Right renal cortex interstitium (tissue), 3 donors: ENCODE measurements around the gene FBXO39. TPM values are rescaled to one million over a fixed set of nuclear protein-coding genes. Genes with fewer than 3 reads are reported as not detected.
"Not testable (repeated sequence)": the region's sequence is repeated elsewhere in the genome, so short reads cannot be mapped to it uniquely, and the experiment has no call there.

Experiments
- DNase-seq, 3 donors: peaks; one replicate each; pipeline ENCODE4 v3.0.0-alpha.2; 2013; ENCODE audit warnings: low read depth in 3 of 3, low spot score in 2 of 3
- polyA plus RNA-seq, 3 donors: library from polyadenylated mRNA; unstranded; fragments of 120-200 nt; gene quantifications; one replicate each; pipeline ENCODE4 v1.2.1, GENCODE V29; 2013; ENCODE audit not compliant: insufficient read length in 3 of 3

FBXO39 gene
- under 1 TPM in 2 of 3 donors, not detected in 1; 0.14 to 0.31 TPM for polyA plus RNA-seq

DNA sequence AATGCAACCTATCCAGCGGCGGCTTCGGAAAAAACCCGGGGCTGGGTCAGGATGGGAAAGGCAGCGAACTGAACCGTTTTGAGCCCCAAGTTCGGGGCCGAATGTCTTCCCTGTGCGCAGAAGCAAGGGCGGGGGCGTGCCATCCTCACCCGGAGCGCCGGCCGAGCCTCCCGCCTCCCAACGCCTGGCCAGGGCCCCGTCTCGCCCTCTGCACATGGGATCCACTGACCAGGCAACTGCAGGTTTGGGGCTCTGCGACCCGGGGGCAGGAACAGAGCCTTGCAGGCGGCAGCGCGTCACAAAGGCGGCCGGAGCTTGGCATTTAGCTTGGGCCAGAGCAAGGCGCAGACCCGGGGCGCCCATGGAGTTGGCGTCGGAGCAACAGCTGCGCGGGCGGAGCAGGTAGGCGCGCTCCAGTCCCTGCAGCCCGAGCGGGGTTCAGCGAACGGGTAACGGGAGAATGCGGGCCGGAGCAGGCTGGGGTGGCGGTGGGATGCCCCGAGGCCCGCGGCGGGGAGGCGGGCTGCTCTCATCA lies at the start of gene FBXO39:
TSS of gene FBXO39 (plus strand) at position 345 of the 535 bp plus-strand sequence. CDS start 3,654 bp downstream, outside the sequence.
- DNase-seq = no peak

DNA sequence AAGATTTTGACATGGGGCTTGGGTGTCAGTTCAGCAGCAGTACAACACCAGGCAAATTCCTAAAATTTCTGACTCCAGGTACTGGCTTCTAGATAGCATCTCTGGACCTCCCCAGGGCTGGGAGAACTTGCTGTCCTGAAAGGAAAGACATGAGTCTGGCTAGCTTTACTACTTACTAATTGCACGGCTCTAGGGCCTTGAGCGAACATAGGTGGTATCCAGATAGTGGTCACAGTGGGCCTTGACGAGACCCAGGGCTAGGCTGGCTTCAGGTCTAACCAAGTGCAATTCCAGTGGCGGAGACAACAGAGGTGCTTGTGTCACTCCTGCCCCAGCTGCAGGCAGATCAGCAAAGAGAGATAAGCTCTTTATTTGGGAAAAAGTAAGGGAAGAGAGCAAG lies 46.5 kb upstream of the FBXO39 start:
- DNase-seq = no peak

DNA sequence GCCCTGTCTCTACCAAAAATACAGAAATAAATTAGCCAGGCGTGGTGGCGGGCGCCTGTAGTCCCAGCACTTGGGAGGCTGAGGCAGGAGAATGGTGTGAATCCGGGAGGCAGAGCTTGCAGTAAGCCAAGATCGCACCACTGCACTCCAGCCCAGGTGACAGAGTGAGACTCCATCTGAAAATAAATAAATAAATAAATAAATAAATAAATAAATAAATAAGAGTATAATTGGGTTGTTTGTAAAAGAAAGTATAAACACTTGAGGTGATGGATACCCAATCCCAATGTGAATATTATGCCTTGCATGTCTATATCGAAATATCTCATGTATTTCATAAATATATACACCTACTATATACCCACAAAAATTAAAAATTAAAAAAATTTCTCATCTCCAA lies 29.4 kb upstream of the FBXO39 start:
- not testable (repeated sequence) for DNase-seq

DNA sequence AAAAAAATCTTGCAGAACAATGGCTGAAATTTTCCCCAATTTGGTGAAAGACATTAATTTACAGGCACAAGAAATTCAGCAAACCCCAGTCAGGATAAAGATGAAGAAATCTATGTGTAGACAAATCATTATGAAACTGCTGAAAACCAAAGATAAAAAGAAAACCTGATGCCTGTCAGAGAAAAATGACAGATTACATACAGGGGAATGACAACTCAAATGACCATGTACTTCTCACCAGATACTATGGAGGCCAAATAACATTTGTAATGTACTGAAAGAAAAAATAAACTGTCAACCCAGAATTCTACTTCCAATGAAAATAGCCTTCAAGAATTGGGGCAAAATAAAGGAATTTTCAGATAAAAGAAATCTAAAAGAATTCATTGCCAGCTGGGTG lies 27.4 kb upstream of the FBXO39 start:
- DNase-seq = no peak

DNA sequence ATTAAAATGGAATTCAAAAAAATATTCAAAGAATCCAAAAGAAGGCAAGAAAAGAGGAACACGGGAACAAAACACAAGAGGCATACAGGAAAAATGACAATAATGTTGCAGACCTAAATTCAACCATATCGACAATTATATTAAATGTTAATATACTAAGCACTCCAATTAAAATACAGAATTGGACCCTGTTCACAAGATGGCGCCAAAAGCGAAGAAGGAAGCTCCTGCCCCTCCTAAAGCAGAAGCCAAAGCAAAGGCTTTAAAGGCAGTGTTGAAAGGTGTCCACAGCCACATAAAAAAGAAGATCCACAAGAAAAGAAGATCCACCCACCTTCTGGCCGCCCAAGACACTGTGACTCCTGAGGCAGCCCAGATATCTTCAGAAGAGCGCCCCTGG lies 26.5 kb upstream of the FBXO39 start:
- no peak for DNase-seq

DNA sequence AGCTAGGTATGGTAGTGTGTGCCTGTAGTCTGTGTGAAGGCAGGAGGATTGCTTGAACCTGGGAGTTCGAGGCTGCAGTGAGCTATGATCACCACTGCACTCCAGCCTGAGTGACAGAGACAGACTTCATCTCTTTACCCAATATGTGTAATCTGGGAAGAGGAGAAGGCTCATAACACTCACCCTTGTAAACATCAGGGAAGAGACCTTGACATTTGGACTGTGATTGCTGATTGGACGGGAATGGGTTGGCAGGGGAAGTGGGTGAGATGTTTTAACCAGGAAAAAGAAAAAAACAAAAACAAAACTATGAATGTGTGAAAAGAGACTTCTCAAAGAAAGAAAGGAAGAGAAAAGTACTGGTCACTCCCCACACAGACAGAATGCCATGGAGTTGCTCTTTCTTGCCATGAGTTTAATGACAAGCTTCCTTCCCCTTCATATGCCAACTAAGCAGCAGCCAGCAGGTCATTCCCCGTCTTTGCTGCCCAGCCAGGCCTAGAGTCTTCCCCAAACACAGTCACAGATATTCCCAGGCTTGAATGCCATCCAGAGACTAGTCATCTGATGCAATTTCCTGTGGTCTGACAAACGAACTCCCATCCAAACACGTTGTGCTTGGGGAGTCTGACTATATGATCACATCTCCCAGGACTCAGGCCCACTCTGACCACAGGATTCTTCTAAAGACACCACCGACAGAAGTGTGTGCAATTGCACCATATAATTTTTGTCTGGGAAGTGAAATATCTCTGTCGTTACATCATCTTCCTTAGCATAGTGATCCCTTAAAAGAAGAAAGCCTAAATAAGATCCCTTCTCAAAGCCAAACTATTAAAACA lies 23.7 kb upstream of the FBXO39 start:
- no peak for DNase-seq

DNA sequence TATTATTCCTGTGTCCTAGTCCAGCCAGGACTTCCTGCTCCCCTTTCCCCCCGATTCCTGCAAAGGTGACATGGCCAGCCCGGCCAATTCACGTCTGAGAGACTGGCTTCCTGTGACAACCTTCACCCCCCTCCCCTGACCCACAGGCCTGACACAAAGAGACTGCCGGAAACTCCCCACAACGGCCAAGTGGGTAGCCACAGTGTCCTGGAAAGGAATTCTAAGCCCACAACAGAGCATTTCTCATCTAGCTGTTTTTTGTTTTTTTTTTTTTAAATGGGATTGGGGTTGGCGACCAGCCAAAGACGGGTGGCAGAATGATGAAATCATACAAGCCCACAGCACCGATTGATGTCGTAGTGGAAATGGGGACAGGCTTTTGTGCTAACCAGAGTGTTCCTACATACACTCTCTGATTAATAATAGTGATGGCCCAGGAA lies 23.0 kb upstream of the FBXO39 start:
- DNase-seq = no peak

DNA sequence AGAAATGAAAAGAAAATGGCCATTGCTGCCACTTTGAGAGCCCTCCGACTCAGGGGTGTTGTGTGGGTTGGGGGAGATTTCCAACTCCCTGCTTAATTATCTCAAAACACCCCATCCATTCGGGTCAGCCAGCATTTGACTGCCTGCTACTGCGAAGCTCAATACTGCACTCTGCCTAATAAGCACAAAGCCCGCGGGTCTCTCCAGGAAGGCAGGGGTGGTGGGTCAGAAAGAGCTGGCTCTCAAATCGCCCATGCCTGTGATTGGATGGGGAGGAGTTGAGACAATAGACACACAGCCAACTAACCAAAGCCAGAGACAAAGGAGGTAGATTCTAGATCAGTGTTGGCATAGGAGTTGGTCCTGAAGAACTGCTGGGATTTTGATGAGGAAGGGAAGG lies 22.5 kb upstream of the FBXO39 start:
- DNase-seq = no peak

DNA sequence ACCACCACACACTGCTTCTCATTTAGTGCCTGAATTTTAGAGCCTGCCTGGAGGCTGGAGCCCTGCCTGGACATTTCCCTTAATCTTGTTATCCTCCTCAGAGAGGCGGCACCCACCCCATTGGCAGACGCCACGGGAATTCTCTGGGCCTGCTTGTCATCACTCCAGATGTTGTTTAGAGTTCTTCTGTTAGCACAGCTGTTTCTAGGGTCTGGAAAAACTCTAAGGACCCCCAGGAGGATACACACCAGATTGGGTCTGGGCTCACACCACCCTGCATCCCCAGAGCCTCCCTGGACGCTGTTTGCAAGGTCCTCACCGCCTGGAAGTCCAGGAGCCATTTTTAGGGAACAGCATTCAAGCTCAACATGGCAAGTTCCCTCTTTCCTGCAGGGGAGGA lies 20.7 kb upstream of the FBXO39 start:
- DNase-seq = no peak

DNA sequence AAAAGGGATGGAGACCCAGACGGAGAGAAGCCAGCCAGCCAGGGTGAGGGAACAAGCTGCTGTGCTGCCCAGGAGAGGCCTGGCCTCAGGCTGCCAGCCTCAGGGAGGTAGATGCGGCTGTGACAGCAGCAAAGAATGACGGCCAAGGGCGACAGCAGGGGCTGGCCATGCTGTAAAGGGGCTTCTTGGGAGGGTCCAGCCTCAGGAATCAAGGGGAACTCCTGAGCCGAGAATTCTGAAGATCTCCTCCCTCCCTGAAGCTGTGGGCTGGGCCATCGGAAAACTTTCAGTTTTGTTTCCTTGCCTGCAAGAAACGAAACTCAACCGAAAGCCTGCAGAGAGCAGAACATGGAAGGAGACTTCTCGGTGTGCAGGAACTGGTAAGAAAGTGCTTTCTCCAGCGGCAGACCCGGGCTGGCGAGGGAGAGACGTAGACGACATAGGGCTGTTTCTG lies 20.3 kb upstream of the FBXO39 start, which contains the start of gene XAF1:
TSS of gene XAF1 (plus strand) at position 316 of the 454 bp plus-strand sequence. CDS start at position 349, 33 bp downstream.
- no peak for DNase-seq

DNA sequence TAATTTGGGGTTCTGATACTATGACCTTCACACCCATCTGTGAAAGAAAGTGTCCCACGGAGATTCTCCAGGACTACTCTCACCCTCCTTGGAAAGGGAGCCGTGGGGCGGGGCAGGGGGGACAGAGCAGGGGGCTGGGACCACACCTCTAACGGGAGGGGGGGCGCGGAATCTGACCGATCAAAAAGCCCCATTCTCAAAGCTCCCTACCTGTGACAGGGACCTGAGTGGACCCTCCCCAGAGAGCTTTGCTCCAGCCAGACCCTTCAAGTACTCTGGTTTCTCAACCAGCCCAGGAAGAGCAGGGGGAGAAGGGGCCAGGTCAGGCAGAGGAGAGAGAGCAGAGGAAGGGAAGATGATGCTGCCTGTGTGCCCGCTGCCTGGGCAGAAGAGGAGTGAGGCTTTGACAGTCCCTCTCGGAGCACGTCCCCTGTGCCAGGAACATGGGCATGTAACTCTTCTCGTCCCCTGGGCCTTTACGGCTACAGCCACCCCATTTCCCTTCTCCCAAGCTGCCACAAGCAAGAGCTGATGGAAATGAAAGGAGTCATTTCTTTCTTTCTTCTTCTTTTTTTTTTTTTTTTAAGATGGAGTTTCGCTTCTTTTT lies 19.5 kb upstream of the FBXO39 start:
- DNase-seq = no peak

DNA sequence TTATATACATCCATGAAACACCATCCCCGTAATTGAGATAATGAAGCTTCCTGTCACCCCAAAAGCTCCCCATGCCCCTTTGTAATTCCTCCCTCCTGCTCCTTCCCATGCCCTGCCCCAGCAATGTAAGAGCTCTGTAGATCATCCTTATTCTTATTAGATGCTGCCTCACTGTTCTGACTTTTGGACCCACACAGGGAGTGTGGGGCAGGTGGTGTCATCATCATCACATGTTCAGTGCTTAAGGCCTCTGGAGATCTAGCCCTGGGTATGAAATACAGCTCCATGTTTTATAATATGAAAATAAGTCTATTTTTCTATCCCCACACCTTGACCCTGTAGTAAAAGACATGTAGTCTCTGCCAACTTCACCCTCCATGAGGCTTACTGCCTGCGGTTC lies 18.3 kb upstream of the FBXO39 start:
- DNase-seq = no peak

DNA sequence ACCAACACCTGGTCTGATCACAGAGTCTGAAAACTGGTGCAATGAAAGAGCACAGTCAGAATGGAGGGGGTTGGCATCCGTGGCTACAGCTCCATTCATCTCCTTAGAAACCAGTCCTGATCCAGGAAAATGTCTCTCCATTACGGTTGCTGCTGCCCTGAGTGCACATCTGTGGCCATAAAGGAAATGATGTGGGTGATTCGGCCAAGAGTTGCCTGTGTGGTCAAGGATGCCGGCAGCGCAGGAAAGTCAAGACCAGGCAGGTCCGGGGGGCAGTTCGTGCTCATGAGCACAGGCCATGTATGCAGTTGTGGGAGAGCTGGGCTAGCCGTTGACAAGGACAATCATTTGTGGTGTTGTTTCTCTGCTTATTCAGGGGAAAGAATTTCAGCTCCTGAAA lies 14.2 kb upstream of the FBXO39 start:
- no peak for DNase-seq

DNA sequence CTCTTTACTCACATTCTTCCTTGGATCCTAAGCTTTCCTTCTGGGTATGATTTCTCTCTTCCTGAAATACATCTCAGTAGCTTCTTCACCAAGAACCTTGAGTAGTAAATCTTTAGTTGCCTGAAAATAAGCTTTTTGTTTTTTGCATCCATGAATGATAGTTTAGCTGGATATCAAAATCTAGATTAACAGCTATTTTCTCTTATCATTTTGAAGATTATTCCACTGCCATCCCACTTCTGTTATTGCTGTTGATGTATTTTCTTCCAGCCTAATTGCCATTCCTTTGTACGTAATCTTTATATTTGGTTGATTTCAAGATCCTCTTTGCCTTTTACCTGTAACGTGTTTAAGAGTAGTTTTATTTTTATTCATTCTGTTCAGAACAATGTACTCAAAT lies 7.6 kb upstream of the FBXO39 start:
- DNase-seq = no peak

DNA sequence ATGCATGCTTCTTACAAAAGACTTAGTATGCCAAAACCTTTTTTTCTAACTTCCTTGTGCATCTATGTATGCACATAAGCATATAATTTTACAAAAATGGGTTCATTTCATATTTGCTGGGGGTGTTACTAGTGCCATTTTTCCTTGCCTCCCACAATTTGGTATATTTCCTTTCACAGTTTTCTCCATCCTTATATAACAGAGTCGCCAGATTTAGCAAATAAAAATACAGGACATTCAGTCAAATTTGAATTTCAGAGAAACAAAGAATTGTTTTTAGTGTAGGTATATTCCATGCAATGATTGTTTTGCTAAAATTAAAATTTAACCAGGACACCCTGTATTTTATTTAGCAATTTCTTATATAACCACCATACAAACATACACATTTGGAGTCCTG lies 4.0 kb upstream of the FBXO39 start:
- no peak for DNase-seq

DNA sequence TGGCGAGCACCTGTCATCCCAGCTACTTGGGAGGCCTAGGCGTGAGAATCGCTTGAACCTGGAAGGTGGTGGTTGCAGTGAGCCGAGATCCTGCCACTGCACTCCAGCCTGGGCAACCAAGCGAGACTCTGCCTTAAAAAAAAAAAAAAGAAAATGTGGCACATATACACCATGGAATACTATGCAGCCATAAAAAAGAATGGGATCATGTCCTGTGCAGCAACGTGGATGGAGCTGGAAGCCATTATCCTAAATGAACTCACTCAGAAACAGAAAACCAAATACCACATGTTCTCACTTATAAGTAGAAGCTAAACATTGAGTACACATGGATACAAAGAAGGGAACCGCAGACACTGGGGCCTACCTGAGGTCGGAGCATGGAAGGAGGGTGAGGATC lies 1.1 kb upstream of the FBXO39 start:
- DNase-seq = not testable (repeated sequence)

DNA sequence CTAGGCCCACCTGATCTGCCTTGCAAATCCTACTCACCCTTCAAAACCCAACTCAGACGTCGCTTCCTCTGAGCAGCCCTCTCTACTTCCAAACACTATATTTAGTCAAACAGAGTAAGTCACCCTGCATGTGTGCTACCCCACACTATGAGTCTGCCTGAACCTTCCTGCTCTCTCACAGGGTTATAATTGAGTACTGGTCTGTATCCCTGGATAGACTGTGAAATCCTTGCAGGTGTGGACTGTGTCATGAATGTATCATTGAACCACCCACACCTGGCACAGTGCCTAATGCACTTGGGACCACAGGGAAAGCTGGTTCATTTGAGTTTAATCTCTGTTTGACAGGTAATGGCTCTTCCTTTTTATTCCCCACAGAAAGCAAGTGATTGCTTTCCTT lies 3.4 kb downstream of the FBXO39 start:
- no peak for DNase-seq

DNA sequence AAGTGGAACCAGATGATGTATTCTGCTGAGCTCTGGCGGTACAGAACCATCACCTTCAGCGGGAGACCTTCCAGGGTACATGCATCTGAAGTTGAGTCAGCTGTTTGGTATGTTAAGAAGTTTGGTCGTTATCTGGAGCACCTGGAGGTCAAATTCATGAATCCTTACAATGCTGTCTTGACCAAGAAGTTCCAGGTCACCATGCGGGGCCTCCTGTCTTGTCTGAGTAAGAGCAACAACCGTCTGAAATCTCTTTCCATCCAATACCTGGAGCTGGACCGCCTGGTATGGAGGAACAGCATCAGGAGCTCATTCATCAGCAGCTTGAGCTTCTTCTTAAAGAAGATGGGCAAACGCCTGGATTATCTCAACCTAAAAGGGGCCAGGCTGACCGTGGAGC lies 4.0 kb downstream of the FBXO39 start:
- DNase-seq = no peak

DNA sequence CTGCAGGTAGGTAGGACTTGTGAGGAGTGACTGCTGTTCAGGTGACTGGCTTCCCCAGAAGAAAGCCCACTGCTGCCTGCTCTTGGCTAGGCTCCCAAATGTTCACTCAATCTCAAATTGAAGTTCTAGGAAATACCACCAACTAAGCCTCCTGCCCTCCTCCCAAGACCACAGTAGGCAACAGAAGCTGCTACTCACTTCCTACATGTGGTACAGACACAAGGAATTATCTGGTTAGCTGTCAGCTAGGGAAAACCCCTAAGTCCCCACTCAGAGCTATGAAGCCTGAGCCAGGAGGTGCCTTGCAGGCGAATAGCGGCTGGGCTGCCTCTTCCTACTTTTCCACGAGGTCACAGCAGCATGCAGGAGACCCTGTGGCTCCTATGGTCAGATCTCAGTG lies 4.9 kb downstream of the FBXO39 start:
- no peak for DNase-seq

DNA sequence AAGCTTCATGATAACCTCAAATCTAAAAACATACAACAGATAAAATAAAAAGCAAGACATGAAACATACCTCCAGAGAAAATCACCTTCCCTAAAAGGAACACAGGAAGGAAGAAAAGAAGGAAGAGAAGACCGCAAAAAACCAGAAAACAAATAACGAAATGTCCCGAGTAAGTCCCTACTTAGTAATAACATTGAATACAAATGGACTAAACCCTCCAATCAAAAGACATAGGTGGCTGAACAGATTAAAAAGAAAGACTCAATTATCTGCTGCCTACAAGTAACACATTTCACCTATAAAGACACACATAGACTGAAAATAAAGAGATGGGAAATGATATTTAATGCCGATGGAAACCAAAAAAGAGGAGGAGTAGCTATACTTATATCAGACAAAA lies 6.2 kb downstream of the FBXO39 start:
- no peak for DNase-seq

DNA sequence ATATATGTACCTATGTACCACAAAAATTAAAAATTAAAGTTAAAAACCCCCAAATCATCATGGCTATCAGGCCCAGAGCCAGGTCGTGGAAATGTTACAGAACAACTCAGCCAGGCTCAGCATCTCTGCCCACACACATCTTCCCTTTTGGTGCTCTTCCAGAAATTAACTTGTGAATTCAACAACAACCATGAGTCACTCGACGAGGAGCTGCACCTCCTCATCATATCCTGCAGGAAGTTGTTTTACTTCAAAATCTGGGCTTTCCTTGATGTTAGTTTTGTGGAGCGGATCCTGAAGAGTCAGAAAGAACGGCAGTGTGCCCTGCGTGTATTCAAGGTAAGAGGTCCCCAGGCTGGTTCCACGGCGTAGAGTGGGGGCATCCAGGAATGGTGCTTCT lies 10.6 kb downstream of the FBXO39 start:
- DNase-seq = no peak
